ENCODE results near the gene NHLRC1.

NHLRC1 gene

GRCh38 chr6:18138906-18139305, 16.4 kb upstream of the NHLRC1 start:
- DNase-seq: no peak

GRCh38 chr6:18136260-18136659, 13.8 kb upstream of the NHLRC1 start:
- DNase-seq: no peak

- DNase-seq: no peak
Measured at GRCh38 chr6:18135171-18135570, 12.7 kb upstream of the NHLRC1 start.

DNA sequence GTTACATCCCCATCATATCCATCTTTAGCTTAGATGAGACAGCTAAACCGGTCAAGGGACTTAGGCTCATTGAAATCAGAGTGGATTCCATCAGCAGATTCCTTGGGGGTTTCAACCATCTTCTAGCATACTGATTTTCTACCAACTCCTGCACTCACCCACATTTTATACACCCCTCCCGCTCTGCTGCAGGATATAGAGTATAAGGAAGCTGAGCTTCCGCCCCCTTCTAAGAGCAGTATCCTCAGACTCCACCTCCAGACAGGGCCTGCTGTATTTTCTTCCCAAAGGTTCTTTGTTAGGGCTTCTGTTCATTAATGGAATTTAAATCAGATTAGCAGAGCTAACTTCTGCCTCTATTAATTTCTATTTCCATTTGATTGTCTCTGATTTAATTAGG, 9.9 kb upstream of the NHLRC1 start:
- DNase-seq: no peak

DNA sequence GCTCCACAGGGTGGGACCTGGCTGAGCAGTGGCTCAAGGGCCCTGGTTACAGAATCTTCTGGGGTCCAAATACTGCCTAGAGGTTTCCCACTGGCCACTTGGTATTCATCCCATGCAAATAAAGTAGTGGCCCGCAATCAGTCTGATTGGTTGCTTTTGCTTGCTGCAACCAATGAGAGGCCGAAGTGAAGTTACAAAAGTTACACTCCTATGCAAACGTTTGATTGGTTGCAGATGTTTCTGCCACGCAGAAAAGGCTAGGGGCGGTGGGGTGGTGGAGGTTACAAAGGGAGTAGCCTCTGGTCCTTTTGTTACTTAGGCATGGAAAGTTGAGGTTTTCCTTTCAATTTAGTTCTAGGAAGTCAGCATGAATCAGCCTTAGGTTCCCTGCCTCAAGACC, 3.6 kb upstream of the NHLRC1 start:
- DNase-seq: no peak

- DNase-seq: no peak
Measured at GRCh38 chr6:18121580-18122127, 823 bp downstream of the NHLRC1 start.

- no peak for DNase-seq
Measured at GRCh38 chr6:18119236-18119635, 3.2 kb downstream of the NHLRC1 start.

GRCh38 chr6:18118330-18118729, 4.1 kb downstream of the NHLRC1 start:
- DNase-seq: no peak

- no peak for DNase-seq
Measured at GRCh38 chr6:18117136-18117535, 5.3 kb downstream of the NHLRC1 start.

DNA sequence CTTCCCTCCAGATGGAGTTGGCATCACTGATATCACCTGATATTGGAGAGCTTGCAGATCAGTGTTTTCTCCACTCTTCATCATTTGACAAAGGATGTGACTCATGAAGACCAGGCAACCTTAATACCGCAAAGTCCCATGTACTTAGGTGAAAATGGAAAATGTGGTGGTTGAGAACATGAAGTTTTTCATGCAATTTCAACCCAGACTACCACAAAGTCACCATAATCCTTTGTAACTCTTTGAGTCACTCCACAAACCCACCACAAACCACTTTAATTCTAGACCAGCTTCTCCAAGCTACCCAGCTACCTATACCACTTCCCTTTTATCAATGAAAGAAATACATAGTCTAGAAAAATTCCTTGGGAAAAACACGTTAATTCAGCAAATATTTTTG, 7.1 kb downstream of the NHLRC1 start:
- no peak for DNase-seq

DNA sequence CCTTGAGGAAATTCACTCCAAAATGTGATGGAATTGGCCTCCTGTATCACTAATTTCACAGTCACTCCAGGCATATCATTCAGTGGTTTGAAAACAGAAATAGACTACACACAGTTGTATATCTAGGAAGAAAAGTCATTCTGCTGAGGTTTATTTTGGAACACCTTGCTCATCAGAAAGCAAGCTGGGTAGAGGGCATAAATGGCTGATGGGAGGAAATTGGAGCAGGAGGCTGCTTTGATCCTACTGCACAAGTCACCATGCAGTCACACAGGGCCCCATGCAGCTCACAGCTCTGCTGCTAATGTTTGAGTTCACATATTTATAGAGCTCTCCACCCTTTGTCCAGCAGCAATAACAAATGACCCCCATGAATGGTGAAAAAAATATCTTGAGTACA, 12.3 kb downstream of the NHLRC1 start:
- no peak for DNase-seq

DNA sequence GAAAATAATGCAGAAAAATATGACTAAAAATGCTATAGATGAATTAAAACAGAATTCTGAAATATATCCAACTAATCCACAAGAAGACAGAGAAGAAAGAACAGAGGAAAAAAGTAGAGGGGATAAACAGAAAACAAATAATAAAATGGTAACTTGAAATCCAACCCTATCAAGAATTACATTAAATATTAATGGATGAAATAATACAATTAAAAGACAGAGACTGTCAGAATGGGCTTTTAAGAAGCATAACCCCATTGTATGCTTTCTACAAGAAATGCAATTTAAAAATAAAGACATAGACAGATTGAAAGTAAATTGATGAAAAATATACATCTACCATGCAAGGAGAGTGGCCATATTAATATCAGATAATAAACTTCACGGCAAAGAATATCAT, 15.4 kb downstream of the NHLRC1 start:
- no peak for DNase-seq

DNA sequence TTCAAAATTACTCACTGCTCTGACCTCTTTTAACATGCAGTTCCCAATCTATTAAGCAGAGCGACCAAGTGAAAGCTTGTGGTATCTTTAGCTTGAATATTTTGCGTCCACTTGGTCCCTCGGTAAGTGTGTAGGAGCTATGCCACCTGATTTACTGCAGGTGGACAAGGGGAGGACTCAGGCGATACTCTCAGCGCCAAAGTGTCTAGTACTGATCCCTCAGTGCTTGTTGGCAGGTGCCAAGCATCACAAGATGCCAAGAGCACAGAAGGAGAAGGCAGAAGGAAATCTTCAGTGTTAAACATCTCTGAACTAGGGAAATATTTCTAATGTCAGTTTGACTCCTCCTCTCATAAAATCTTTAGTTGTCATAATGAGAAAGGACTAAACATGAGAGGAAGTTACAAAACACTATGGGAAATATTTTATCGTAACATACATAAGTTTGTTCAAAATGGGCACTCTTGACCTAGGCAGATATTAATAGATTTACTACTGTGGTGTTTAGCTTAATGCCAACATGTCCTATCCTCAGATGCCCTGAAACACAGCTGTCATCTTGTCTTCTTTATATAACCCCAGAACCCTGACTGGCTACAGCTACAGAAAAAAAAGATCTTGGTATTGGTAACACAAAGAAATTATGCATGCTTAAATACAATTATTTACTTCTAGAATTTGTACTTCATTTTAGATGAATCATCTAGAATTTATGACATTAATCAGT, 19.5 kb downstream of the NHLRC1 start:
- DNase-seq: no peak

- DNase-seq: no peak
Measured at GRCh38 chr6:18101873-18102272, 20.6 kb downstream of the NHLRC1 start.

DNA sequence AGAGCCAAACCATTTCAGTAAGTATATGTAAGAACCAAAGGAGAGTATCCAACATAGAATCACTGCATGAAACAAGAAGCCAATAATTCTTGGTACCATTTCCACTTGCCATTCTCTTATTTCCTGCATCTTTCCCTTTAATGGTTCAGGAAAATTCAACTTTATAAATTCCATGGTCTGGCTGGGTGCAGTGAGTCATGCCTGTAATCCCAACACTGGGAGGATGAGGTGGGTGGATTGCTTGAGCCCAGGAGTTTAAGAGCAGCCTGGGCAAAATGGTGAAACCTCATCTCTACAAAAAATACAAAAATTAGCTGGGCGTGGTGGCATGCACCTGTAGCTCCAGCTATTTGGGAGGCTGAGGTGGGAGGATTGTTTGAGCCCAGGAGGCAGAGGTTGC, 21.2 kb downstream of the NHLRC1 start:
- DNase-seq: no peak

GRCh38 chr6:18100296-18100695, 22.2 kb downstream of the NHLRC1 start:
- DNase-seq: no peak

DNA sequence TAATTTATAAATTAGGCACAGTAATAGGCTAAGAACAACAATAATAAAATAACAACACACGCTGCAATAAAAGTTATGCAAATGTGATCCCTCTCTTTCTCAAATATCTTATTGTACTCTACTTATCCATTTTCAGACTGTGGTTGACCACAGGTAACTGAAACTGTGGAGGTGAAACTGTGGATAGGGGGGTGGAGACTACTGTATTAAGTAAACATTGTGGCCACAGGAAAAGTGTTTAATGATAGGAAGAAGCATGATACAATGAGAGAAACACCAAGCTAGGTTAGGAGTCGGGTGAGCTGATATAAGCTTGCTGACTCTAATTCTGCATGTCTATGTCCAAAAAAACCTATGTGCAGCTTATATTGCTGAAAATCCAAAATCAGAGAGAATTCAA, 23.0 kb downstream of the NHLRC1 start:
- no peak for DNase-seq

DNA sequence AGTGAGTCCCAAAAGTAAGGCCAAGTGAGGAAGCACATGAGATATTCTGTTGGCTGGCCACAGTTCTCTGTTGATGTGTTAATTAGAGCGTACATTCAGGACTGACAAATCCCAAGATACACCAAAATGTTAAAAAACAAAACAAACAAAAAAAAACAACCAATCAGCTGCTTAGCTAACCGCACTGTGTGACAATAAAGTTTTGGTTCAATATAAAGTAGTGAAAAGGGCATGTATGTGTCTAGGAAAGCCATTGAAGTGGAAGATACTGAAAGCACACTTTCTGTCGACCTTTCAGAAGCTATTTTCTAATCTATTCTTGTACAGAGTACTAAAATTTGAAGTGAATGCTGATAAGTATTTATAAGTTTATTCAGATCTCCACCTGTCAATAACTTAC, 26.1 kb downstream of the NHLRC1 start:
- no peak for DNase-seq

- DNase-seq: no peak
Measured at GRCh38 chr6:18091382-18091781, 31.1 kb downstream of the NHLRC1 start.

DNA sequence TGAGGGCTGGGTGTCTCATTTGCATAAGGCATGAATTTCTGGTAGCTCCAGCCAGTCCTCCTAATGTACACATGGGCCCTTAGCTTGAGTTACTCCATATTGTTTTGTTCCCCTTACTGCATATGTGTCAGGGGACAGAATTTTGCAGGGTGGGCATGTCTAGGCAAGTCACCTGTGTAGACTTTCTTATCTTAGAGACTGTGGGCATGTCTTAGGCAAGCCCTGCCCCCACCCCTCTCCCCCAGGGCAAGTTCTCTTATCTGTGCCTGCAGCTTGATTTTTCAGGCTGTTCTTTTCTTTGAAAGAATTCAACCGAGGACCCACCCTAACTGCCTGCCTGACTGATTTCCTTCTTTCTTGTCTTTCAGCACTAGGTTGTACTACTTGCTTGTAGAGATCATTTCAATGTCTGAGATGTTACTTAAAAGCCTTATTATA, 32.1 kb downstream of the NHLRC1 start:
- DNase-seq: no peak

GRCh38 chr6:18088419-18089296, 33.8 kb downstream of the NHLRC1 start:
- DNase-seq: no peak

GRCh38 chr6:18087396-18088165, 34.9 kb downstream of the NHLRC1 start:
- no peak for DNase-seq

GRCh38 chr6:18081025-18081668, 41.3 kb downstream of the NHLRC1 start:
- no peak for DNase-seq

All from CD4-positive, alpha-beta T cell treated with Interleukin-10 for 1 hour (primary cell).